K562 (cell line): ENCODE measurements around the gene PDE4D. TPM values are rescaled to one million over a fixed set of nuclear protein-coding genes. Genes with fewer than 3 reads are reported as not detected.

Experiments
- CCNT2 ChIP-seq: IDR thresholded peaks from 2 replicates; pipeline ENCODE4 v1.6.1; 2011; ENCODE audit warnings: borderline replicate concordance, low read depth, mild to moderate bottlenecking, moderate library complexity, mixed read lengths, low read length; ENCODE audit not compliant: insufficient read length; ENCODE audit errors: extremely low read depth
- CHD7 ChIP-seq: fragments of 200-600 bp; sonication (generic); IDR thresholded peaks from one replicate; pipeline ENCODE4 v1.6.1; 2012; ENCODE audit warnings: mild to moderate bottlenecking, low read depth, low read length, inconsistent platforms
- DNMT1 ChIP-seq: fragments of 450-650 bp; IDR thresholded peaks from 2 replicates; pipeline ENCODE4 v1.6.1; 2016; ENCODE audit warnings: antibody characterized with exemption, mild to moderate bottlenecking
- RB1 ChIP-seq: fragments of 450-650 bp; IDR thresholded peaks from 2 replicates; pipeline ENCODE4 v1.6.1; 2017; ENCODE audit warnings: low read depth, mild to moderate bottlenecking
- XRCC5 ChIP-seq: fragments of 200-400 bp; formaldehyde crosslinking; IDR thresholded peaks from 2 replicates; pipeline ENCODE4 v1.6.1; 2017; ENCODE audit warnings: low read depth, mild to moderate bottlenecking, low read length
- ZNF217 ChIP-seq: sonication (generic); formaldehyde crosslinking; IDR thresholded peaks from 2 replicates; pipeline ENCODE4 v1.8.0; 2022; ENCODE audit warnings: mild to moderate bottlenecking, missing genetic modification reagents
- polyA plus RNA-seq, 8 experiments: library from polyadenylated mRNA; depleted of rRNA in 4 of 8; stranded (reverse) in 5 of 8; unstranded in 3 of 8; fragments of >200 nt; fragmentation: Nextera tagmentation in 2 of 8; fragmentation: Illumina TruSeq in 1 of 8; extraction: Ambion mirVana in 2 of 8; extraction: Trizol in 1 of 8; gene quantifications; 2 replicates each; pipeline versions ENCODE4 v1.2.1 to v1.2.3, GENCODE V29; 2011 to 2014; ENCODE audit warnings: inconsistent platforms in 1 of 8, missing spikeins in 1 of 8
- total RNA-seq, 7 experiments: library from RNA; depleted of rRNA in 6 of 7; stranded (reverse); fragments of >200 nt in 6 of 7; fragmentation: Illumina TruSeq in 2 of 7; extraction: Trizol in 2 of 7; gene quantifications; 2 replicates each; pipeline versions ENCODE4 v1.2.1 to v1.2.3, GENCODE V29; 2011 to 2021; ENCODE audit warnings: low replicate concordance in 1 of 7

The PDE4D gene
- total and polyA plus RNA-seq, 9 of the 15 experiments (the other 6 are each of a cell fraction or from before 2014, with no cell fraction given): 0.04 to 0.46 (median 0.13) TPM

GRCh38 chr5:59100875-59101274 lies 792.7 kb downstream of the PDE4D start (continued):
- TF ChIP-seq DNMT1 (no peak), ZNF217 (CRISPR knock-in tag) (no peak), CHD7 (no peak), XRCC5 (no peak), RB1 (no peak), CCNT2 (no peak)
